ENCODE data around the gene CYP4F2. TPM values are rescaled to one million over a fixed set of nuclear protein-coding genes. Genes with fewer than 3 reads are reported as not detected.

The CYP4F2 gene
- total and polyA plus RNA-seq, 2 donors (not counting 3 experiments of a cell fraction or from before 2014, with no cell fraction given) = not detected

DNA sequence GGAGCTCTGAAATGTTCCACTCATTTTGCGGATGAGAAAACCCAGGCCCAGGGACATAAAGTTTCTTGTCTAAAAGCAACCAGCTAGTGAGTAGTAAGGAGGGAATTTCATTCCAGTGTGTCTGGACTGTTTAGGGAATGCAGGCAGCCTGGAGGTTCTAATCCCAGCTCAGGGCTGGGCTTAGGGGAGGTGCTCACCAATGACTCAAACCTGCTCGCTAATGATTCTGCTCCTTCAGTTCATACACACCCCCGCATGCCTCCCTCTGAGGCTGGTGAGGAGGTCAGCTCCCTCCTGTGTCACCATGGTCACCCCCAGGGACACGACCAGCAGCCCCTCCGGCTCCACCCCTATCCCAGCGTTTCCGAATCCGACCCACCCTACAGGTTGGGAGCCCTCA is 34.6 kb downstream of the CYP4F2 start:
- H3K9ac ChIP-seq (replicated peaks; ENCODE audit: extremely low read depth, insufficient read depth, low read length) = no peak overlapping the region
- H3K79me2 ChIP-seq (ENCODE audit: control insufficient read depth, insufficient read depth, low read length) = no peaks in the 10 kb centered on the region
- intact Hi-C loops (cut with micrococcal nuclease) = no loop called here
- no peaks in the 10 kb centered on the region for H3K9me1 ChIP-seq (replicated peaks; ENCODE audit: control insufficient read depth, extremely low read depth, insufficient read depth, low read length)
- CTCF ChIA-PET = no interaction called here
- H4K20me1 ChIP-seq (replicated peaks; ENCODE audit: control insufficient read depth, extremely low read depth, insufficient read depth, low read length) = no peaks in the 10 kb centered on the region
- TF ChIP-seq GATA2 (IDR thresholded peaks at IDR 0.05; ENCODE audit: insufficient read depth, insufficient read length, low read depth, low read length) (no peak), EZH2 (IDR thresholded peaks at IDR 0.05; ENCODE audit: borderline replicate concordance, low read depth, low read length, severe bottlenecking) (no peak), POLR2A (IDR thresholded peaks at IDR 0.05; ENCODE audit: low read depth, low read length) (no peak), MYC (IDR thresholded peaks at IDR 0.05; ENCODE audit: low read depth, low read length) (no peak), FOS (IDR thresholded peaks at IDR 0.05; ENCODE audit: borderline replicate concordance, insufficient read depth, low read length) (no peak), POLR2AphosphoS5 (IDR thresholded peaks at IDR 0.05; ENCODE audit: insufficient read depth, low read depth, low read length) (no peak), JUN (IDR thresholded peaks at IDR 0.05; ENCODE audit: borderline replicate concordance, insufficient read depth, insufficient read length, low read depth) (no peak)
- TF ChIP-seq, protein P1, sequence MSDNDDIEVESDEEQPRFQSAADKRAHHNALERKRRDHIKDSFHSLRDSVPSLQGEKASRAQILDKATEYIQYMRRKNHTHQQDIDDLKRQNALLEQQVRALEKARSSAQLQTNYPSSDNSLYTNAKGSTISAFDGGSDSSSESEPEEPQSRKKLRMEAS (IDR thresholded peaks at IDR 0.05; ENCODE audit: insufficient read depth, insufficient read length) = no peak
- TF ChIP-seq, protein P2, sequence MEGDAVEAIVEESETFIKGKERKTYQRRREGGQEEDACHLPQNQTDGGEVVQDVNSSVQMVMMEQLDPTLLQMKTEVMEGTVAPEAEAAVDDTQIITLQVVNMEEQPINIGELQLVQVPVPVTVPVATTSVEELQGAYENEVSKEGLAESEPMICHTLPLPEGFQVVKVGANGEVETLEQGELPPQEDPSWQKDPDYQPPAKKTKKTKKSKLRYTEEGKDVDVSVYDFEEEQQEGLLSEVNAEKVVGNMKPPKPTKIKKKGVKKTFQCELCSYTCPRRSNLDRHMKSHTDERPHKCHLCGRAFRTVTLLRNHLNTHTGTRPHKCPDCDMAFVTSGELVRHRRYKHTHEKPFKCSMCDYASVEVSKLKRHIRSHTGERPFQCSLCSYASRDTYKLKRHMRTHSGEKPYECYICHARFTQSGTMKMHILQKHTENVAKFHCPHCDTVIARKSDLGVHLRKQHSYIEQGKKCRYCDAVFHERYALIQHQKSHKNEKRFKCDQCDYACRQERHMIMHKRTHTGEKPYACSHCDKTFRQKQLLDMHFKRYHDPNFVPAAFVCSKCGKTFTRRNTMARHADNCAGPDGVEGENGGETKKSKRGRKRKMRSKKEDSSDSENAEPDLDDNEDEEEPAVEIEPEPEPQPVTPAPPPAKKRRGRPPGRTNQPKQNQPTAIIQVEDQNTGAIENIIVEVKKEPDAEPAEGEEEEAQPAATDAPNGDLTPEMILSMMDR (IDR thresholded peaks at IDR 0.05; ENCODE audit: extremely low read depth in 1 of 2, insufficient read depth in 1 of 2, low read depth in 1 of 2, low read length in 2 of 2) = no peak
- no TSS peak for BruUV-seq (replicated peaks)
- POLR2A ChIA-PET = no interaction called here
- no peaks in the 10 kb centered on the region for H3K4me1 ChIP-seq (ENCODE audit: control insufficient read depth, extremely low read depth, insufficient read depth, low read length)
- H2AFZ ChIP-seq (ENCODE audit: low read depth, low read length) = no peak overlapping the region
- no peak overlapping the region for H3K27ac ChIP-seq (ENCODE audit: insufficient read depth, low read depth, low read length)
- no peak overlapping the region for H3K4me3 ChIP-seq (replicated peaks in 1 of 3; ENCODE audit: insufficient read depth in 1 of 3, low read depth in 1 of 3, low read length in 3 of 3)
- H3K36me3 ChIP-seq (ENCODE audit: control insufficient read depth in 2 of 2, extremely low read depth in 1 of 2, insufficient read depth in 2 of 2, low read length in 2 of 2) = no peaks in the 10 kb centered on the region
- FAIRE-seq = no peak
- H3K4me2 ChIP-seq (ENCODE audit: insufficient read depth, low read length) = no peak overlapping the region
- dilution Hi-C loops (cut with MboI; ENCODE audit: extremely low pct_ligation_motif_present, low sequenced_read_pairs) = no loop called here
- H3K9me3 ChIP-seq (replicated peaks; ENCODE audit: control insufficient read depth, insufficient read depth, low read length) = no peaks in the 10 kb centered on the region
- H3K27me3 ChIP-seq (ENCODE audit: control insufficient read depth in 2 of 2, insufficient read depth in 2 of 2, low read length in 2 of 2) = no peaks in the 10 kb centered on the region
- DNase-seq (ENCODE audit: low read depth, low spot score) = no peak

All from endothelial cell of umbilical vein (primary cell).